Ramos (cell line): Measurements from ENCODE around the gene GSTM2.
"Not testable (repeated sequence)": the region's sequence is repeated elsewhere in the genome, so short reads cannot be mapped to it uniquely, and the experiment has no call there.

Experiments
- in situ Hi-C: fragments of 300-500 bp; cut with MboI; formaldehyde crosslinking; loops from one replicate; pipeline ENCODE4 v1.14.3; 2022; ENCODE audit warnings: low sequenced_read_pairs; ENCODE audit not compliant: unreplicated experiment

GSTM2 gene

DNA sequence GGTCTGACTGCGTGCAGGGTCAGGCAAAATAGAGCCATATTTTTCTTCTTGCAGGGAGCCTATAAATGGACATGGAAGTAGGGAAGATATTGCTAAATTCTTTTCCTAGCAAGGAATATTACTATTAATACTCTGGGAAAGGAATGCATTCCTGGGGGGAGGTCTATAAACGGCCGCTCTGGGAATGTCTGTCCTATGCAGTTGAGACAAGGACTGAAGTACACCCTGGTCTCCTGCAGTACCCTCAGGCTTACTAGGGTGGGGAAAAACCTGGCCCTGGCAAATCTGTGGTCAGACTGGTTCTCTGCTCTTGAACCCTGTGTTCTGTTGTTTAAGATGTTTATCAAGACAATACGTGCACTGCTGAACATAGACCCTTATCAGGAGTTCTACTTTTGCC is 41.1 kb downstream of the GSTM2 start:
- in situ Hi-C loops = not testable (repeated sequence)

DNA sequence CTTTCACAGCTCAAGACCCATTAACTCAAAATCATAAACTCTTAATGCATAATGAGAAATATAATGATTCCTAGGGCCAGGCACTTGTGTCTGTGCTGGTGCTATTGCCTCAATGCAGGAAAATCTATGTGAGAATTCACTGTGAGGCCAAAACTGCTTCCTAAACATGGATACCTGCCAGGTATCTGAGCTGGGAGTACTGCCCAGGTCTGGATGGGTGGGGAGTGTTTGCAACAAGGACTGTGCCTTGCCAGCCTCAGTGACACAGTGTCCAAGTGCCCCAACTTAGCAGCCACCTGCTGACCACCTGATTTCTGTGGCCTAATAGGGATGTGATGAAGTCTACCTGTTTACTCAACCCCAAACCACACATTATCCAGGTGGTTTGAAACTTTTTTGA is 42.0 kb downstream of the GSTM2 start:
- in situ Hi-C loops = not testable (repeated sequence)

DNA sequence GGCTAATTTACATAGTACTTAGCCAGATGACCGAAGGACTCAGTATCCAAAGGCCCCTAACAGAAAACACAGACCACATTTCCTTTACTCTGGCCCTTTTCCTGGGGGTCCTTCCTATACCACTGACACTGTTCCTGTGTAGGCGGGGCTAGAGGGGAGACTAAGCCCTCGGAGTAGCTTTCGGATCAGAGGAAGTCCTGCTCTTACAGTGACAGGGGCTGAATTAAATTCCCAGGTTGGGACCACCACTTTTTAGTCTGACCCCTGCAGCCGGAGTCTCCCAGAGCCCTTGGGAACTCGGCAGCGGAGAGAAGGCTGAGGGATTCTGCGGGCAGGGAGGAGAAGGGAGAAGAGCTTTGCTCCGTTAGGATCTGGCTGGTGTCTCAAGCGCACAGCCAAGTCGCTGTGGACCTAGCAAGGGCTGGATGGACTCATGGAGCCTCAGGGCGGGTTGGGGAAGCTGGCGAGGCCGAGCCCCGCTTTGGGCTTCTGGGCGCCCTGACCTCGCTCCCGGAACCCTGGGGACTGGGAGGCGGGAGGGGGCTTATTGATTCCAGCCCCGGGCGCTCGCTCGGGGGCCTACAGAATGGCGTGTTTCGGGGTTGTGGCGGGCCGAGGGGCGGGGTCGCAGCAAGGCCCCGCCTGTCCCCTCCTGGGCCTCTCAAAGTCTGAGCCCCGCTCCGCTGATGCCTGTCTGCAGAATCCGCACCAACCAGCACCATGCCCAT is 43.9 kb downstream of the GSTM2 start, which contains the start of gene GSTM5:
TSS of gene GSTM5 (plus strand) at position 659 of the 728 bp plus-strand sequence. CDS start at position 721, 62 bp downstream.
- in situ Hi-C loops = not testable (repeated sequence)

DNA sequence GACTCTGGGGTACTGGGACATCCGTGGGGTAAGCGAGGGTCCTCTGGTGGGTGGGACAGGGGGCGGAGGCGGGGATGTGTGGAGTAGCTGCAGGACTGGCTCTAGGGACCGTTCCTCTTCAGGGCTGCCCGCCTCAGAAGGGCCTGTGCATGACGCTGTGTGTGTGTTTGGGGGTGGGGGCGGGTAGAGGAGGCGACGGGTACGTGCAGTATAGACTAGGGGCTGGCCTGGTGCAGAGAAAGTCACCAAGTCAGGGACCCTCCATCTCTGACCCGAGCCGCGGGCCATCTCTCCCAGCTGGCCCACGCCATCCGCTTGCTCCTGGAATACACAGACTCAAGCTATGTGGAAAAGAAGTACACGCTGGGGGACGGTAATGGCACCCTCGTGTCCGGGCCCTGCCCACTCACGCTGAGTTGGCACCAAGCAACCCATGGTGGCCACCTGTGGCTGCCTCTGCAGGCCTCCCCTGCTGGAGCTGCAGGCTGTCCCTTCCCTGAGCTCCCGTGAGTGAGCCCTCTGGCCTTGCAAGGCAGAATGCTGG is 44.5 kb downstream of the GSTM2 start:
- in situ Hi-C loops = no loop called here

DNA sequence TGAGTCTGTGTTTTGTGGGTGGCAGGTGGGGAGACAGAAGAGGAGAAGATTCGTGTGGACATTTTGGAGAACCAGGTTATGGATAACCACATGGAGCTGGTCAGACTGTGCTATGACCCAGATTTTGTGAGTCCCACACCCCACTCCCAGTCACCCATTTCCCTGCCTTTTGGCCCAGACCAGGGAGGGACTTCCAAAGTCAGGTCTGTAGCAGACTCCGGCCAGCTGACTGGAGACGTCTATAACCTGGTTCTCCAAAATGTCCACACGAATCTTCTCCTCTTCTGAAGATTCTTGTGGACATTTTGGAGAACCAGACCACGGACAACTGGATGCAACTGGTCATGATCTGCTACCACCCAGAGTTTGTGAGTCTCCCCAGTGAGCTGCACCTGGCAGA is 45.8 kb downstream of the GSTM2 start:
- in situ Hi-C loops = no loop called here

DNA sequence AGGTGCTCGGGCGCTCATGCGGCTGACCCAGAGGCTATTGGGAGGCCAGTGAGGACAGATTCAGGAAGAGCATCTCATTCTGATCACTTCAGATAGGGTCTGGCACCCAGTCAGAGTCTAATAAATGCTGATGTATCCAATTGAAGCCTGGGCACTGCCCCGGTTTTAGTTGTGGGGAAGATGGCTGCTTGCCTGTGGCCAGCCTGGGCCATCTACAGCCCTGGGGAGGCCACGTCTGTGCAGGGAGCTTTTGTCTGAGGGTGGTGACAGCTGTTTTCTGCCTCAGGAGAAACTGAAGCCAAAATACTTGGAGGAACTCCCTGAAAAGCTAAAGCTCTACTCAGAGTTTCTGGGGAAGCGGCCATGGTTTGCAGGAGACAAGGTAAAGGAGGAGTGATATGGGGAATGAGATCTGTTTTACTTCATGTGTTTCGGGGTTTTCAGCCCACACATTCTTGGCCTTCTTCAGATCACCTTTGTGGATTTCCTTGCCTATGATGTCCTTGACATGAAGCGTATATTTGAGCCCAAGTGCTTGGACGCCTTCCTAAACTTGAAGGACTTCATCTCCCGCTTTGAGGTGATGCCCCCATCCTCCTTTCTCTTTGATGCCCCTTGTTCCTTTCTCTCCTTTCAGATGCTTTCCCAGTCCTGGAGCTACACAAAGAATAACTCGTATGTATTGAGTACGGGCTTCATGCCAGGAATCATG is 47.0 kb downstream of the GSTM2 start:
- in situ Hi-C loops = no loop called here

DNA sequence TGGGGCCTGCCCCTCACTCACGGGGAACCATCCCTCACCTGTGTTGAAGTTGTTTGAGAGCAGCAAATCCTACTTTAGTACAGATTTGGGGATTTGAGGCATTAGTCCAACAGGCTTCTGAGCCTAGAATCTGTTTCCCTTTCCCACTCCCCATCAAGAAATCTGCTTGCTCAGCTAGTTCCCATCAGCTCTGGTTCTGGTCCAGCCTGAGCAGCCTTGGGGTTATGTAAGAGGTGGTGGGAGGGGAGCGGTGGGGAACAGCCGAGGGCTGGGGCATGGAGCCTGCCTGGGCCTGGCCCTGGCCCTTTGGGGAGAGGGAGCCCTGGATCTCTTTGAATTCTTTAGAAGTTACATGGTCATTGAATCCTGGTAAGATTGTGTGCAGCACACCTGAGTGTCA is 48.3 kb downstream of the GSTM2 start:
- in situ Hi-C loops = no loop called here

DNA sequence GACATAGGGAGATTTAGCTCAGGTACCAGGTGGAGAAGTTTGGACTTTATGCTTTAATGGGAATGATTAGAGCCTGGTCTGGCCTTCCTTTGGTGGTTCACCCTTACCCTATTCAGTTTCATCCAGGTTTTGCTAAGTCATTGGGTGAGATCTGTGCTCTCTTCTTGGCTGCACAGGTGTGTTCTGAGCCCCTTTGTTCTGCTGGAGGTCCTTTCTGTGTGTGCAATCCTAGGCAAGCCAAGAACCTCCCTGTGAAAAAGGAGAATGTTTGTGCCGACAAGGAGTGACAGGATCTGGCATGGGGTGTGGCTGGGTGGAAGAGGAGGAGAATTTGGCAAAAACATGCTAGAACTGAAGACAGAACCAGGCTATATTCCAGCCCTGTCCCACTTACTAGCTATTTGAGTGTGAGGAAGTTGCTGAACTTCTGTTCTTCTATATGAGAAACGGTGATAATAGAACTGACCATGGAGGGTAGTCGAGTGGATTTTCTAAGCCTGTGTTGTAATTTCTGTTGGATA is 48.8 kb downstream of the GSTM2 start:
- in situ Hi-C loops = no loop called here

DNA sequence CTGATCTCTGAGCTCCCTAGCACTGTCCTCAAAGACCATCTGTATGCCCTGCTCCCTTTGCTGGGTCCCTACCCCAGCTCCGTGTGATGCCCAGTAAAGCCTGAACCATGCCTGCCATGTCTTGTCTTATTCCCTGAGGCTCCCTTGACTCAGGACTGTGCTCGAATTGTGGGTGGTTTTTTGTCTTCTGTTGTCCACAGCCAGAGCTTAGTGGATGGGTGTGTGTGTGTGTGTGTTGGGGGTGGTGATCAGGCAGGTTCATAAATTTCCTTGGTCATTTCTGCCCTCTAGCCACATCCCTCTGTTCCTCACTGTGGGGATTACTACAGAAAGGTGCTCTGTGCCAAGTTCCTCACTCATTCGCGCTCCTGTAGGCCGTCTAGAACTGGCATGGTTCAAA is 49.9 kb downstream of the GSTM2 start:
- in situ Hi-C loops = no loop called here

DNA sequence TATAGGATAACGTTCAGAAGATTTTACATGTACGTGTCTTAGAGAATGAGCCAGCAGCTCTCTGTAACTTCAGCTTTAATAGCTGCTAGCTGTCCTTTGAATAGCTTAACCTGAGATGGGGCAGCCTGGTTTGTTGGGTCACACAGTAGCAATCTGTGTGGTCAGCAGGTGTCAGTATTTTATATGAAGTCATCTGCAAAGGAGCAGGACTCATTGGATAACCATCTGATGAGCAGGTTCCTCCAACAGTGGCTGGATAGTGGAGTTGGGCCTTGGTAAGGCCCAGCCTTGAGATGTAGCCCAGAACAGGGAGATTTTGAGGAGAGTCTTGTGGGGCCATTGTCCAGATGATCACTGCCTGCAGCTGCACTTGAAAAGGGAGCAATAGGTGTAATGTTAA is 50.6 kb downstream of the GSTM2 start:
- in situ Hi-C loops = no loop called here

DNA sequence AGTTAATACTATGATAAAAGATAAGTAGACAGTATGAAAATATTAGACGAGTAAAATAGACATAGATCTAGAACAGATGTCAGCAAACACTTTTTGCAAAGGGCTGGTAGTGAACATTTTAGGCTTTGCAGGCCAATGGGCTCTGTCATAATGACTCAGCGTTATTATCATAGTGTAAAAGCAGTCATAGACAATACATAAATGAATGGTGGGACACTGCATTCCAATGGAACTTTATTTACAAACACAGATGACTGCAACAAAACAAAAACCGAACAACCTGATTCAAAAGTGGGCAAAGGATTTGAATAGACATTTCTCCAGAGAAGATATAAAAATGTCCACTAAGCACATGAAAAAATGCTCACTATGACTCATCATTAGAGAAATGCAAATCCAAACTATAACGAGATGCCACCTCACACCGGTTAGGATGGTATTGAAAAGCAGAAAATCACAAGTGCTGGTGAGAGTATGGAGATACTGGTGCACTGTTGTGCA is 51.5 kb downstream of the GSTM2 start:
- in situ Hi-C loops = no loop called here

DNA sequence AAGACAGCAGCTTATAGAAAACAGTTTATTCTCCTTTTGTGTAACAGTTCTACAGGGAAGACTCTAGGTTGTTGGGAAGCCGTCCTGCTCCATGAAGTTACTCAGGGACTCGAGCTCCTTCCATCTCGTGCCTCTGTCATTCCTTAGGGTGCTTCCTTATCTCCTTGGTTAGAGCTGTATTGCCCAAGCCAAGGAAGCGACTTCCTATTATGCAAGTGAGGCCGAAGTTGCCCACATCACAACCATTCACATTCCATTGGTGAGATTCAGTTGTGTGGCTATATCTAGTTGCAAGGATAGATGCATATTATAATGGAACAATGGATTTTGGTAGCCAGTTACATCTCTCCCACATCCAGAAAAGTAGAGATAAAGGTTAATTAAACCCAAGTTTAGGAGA is 53.2 kb downstream of the GSTM2 start:
- in situ Hi-C loops = no loop called here

DNA sequence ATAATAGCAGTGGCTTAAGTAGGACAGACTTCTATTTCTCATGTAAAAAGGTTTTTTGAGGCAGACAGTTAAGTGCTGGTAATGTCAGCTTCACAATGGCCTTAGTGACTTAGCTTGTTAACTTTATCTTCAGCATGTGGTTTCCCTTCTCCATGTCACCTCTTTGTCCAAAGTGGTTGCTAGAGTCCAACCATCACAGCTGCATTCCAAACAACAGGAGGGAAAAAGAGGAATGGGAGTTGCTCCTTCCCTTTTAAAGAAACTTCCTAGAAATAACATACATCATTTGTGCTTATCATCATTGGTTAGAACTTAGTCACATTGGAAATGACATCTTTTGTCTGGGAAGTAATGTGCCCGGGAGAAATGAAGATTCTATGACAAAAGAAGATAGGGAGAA is 54.1 kb downstream of the GSTM2 start:
- in situ Hi-C loops = no loop called here

DNA sequence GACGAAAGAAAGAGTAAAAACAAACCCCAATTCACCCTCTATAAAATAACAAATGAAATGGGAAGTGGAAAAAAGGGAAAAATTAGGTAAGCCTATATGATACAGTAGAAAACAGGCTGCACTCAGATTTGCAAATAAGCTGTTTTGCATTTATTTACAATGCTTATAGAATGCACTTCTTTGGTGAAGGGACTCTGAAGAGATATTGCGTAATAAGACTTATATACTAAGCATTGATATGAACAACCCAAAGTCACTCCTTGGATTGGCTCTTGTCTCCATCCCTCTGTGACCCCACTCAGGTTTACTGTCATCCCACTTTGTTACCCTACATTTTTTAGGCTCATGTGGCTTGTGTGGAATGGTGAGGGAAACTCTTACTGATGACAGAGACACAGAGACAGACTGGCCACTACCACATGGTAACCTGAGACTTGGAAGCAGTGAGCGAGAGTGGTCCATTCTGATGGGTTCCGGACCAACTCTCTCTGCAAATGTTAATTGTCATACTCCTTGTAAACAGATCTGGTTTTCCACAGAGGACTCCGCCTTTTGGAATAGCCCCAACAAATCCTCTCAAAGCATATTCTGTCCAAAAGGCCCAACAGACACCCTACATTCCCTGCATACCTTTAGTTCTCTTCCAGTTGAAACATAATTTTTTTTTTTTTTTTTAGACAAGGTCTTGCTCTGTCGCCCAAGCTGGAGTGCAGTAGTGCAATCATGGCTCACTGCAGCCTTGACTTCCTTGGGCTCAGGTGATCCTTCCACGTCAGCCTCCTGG is 55.2 kb downstream of the GSTM2 start:
- in situ Hi-C loops = no loop called here
